MM.1S (cell line): ENCODE measurements around the gene CLMP.

Source experiments
- CTCF ChIP-seq: fragments of 300-600 bp; sonication (generic); IDR thresholded peaks from 2 replicates; pipeline ENCODE4 v1.5.1; 2016; ENCODE audit warnings: antibody characterized with exemption, low read length, mixed read lengths
- EZH2 ChIP-seq: fragments of 300-600 bp; sonication (generic); optimal IDR thresholded peaks from 2 replicates; pipeline ENCODE3; 2017; ENCODE audit warnings: low read depth, mild to moderate bottlenecking, antibody characterized with exemption, low read length, mixed read lengths
- EZH2phosphoT487 ChIP-seq: fragments of 300-600 bp; sonication (generic); IDR thresholded peaks from 2 replicates; pipeline ENCODE4 v1.6.1; 2018; ENCODE audit warnings: antibody characterized with exemption, low read length

- no peak for TF ChIP-seq EZH2
- peak; percentile 67 for TF ChIP-seq CTCF
- no peak for TF ChIP-seq EZH2phosphoT487
These were observed 91.6 kb downstream of the CLMP start for GRCh38 chr11:123103326-123103980.
